Astrocyte of the spinal cord (primary cell): Measurements from ENCODE around the gene CDK4.

ENCODE experiments used
- DNase-seq: peaks from one replicate; pipeline ENCODE4 v3.0.0; 2011; ENCODE audit warnings: low read depth, low spot score
- H3K4me3 ChIP-seq: 2 replicates; pipeline ENCODE4 v1.5.1; 2011; ENCODE audit warnings: low read depth, mild to moderate bottlenecking, low read length, moderate library complexity
- CTCF ChIP-seq: IDR thresholded peaks from 2 replicates; pipeline ENCODE4 v1.5.1; 2012; ENCODE audit warnings: low read depth, mild to moderate bottlenecking, low read length, inconsistent platforms
- in situ Hi-C: cut with HindIII; loops from 2 replicates; pipeline ENCODE4 v1.10.0; 2017; ENCODE audit warnings: low sequenced_read_pairs

CDK4 gene

GRCh38 chr12:57751788-57752667, at the start of gene CDK4:
Gene CDK4, minus strand, starts transcription at chr12:57752310. Its CDS starts 593 bp downstream, at chr12:57751717.
- in situ Hi-C loops, result no loop called here
- TF ChIP-seq CTCF, result no peak
- peak within 1 kb of the TSS; percentile 94 for H3K4me3 ChIP-seq
- DNase-seq, result peak; percentile 100

- DNase-seq, result no peak
- H3K4me3 ChIP-seq, result no peak overlapping the region
- in situ Hi-C loops, result no loop called here
- TF ChIP-seq CTCF, result no peak
These were observed 48.9 kb upstream of the CDK4 start for GRCh38 chr12:57800965-57801364.

GRCh38 chr12:57797933-57798332, 45.8 kb upstream of the CDK4 start:
- no peak for TF ChIP-seq CTCF
- no peak overlapping the region for H3K4me3 ChIP-seq
- in situ Hi-C loops, result no loop called here
- DNase-seq, result no peak

- in situ Hi-C loops, result no loop called here
- no peak for DNase-seq
These were observed 44.9 kb upstream of the CDK4 start for GRCh38 chr12:57796996-57797395.

GRCh38 chr12:57795354-57795753, 43.2 kb upstream of the CDK4 start:
- no peak for TF ChIP-seq CTCF
- in situ Hi-C loops, result no loop called here
- no peak overlapping the region for H3K4me3 ChIP-seq
- DNase-seq, result no peak

More at GRCh38 chr12:57796996-57797395, 44.9 kb upstream of the CDK4 start:
- no peak overlapping the region for H3K4me3 ChIP-seq
- no peak for TF ChIP-seq CTCF

- in situ Hi-C loops, result no loop called here
These were observed 41.8 kb upstream of the CDK4 start for GRCh38 chr12:57793920-57794319.

More at GRCh38 chr12:57793920-57794319, 41.8 kb upstream of the CDK4 start:
- peak; percentile 50 for DNase-seq
- H3K4me3 ChIP-seq, result no peak overlapping the region
- no peak for TF ChIP-seq CTCF
